ENCODE data around the gene MYORG. TPM values are rescaled to one million over a fixed set of nuclear protein-coding genes. Genes with fewer than 3 reads are reported as not detected.

The MYORG gene
- total RNA-seq, 1 experiment from 2014 or later, result 0.37 TPM

DNA sequence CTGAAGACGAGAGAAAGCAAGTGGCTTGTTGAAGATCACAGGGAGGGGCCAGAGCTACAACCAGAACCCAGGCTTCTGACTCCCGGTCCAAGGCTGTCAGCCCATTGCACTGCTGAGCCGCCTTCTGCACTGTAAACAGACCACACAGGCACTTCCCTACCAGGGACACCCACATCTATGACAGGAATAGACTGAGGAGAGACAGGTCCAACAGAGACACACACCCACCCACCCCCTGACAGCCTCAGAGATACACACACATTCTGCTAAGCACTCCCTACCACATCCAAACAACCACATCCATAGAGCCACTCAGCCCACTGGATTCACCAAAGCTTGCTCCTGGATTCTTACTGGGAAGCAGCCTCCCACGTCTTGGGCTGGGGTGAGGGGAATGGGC is 23.0 kb upstream of the MYORG start:
- Histone ChIP-seq H3K4me3 (no peak overlapping the region), H3K36me3 (peaks cover 8% of the 10 kb centered on the region), H3K27me3 (replicated peaks) (no peaks in the 10 kb centered on the region), H3K9me3 (replicated peaks) (no peaks in the 10 kb centered on the region), H3K27ac (no peak overlapping the region), H3K4me1 (replicated peaks) (no peaks in the 10 kb centered on the region)
- DNase-seq (ENCODE audit: low read depth in 1 of 2, low spot score in 2 of 2), result no peak

DNA sequence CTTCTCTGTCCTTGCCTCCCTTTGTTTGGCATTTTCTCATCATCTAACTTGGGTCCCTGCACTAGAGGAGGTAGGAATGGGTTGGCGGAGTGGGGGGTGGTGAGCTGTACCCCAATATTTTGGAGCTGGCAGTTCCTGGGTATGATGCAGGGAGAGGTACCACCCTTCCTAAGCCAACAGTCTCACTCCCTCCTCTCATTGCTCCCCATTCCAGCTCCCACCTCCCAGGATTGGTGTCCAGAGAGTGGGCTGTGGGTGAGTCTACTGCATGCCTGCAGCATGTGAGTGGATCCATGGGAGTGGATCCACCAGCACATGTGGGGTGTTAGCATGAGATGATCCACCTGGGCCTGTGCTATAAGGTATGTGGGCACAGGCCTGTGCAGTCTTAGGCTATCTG is 22.2 kb upstream of the MYORG start:
- DNase-seq (ENCODE audit: low read depth in 1 of 2, low spot score in 2 of 2), result no peak
- no peaks in the 10 kb centered on the region for H3K9me3 ChIP-seq (replicated peaks)
- H3K27ac ChIP-seq, result no peak overlapping the region

DNA sequence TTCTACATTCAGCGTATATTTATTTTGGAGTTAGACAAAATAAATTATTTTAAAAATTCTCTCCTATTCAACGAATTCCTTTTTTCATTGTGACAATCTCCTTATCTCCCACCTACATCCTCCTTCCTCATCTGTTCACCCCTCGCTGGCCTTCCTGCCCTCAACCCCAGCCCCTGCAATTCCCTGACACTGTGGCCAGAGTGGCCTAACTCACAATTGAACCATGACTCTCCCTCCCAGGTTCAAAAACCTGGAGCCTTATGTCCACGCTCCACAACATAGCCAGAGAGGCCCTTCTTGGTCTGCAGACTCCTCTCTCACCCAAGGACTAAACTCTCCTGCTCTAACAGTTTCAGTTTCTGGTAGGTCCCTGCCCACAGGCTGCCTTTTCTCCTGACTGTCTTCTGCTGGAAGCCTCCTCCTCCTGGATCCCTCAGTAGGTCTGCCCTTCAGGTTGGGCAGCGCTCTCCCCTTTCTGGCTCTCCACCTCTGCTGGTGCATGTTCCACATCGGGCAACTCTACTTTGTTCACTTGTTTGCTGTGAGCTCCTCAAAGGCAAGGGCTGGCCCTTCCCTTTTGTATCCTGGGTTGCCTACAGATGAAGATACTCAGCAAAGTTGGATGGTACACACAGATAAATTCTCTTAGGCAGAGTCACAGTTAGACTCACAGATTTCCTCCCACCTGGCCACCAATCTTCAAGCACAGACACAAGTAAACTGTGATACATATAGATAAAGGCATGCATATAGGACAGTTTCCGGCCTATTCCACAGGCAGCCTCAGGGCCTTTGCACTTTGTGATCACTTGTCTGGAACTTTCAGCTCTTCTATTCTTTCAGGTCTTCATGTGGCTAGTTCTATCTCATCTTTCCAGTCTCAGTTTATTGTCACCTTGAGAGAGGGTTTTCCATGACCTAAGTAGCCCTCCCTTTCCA is 19.8 kb upstream of the MYORG start:
- H3K27ac ChIP-seq, result no peak overlapping the region
- no peak for DNase-seq (ENCODE audit: low read depth in 1 of 2, low spot score in 2 of 2)
- H3K36me3 ChIP-seq, result no peaks in the 10 kb centered on the region
- no peaks in the 10 kb centered on the region for H3K9me3 ChIP-seq (replicated peaks)
- H3K4me3 ChIP-seq, result no peak overlapping the region
- no peaks in the 10 kb centered on the region for H3K27me3 ChIP-seq (replicated peaks)
- no peaks in the 10 kb centered on the region for H3K4me1 ChIP-seq (replicated peaks)

More for the DNA sequence above, 22.2 kb upstream of the MYORG start:
- H3K36me3 ChIP-seq, result peaks cover 8% of the 10 kb centered on the region
- no peaks in the 10 kb centered on the region for H3K4me1 ChIP-seq (replicated peaks)
- no peak overlapping the region for H3K4me3 ChIP-seq
- no peaks in the 10 kb centered on the region for H3K27me3 ChIP-seq (replicated peaks)

DNA sequence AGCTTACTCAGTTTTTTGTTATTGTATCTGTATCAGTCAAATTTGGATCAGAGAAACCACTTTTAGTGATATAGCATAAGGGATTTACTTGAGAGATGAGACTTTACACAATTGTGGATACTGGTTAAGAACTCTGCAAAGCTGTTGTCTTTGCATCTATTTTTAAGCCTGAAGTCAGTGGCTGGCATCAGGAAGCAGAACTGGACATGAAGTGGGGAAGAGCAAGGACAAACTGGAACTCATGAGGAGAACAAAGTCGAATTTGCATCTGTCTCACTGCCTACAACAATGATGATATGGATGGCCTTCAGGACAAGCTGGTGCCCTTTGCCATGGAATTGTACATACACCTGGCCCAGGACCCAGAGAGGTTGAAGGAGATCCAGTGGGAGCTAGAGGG is 15.8 kb upstream of the MYORG start:
- H3K36me3 ChIP-seq, result no peaks in the 10 kb centered on the region
- H3K4me3 ChIP-seq, result no peak overlapping the region
- H3K27ac ChIP-seq, result no peak overlapping the region
- no peaks in the 10 kb centered on the region for H3K9me3 ChIP-seq (replicated peaks)
- H3K27me3 ChIP-seq (replicated peaks), result no peaks in the 10 kb centered on the region
- no peaks in the 10 kb centered on the region for H3K4me1 ChIP-seq (replicated peaks)
- no peak for DNase-seq (ENCODE audit: low read depth in 1 of 2, low spot score in 2 of 2)

DNA sequence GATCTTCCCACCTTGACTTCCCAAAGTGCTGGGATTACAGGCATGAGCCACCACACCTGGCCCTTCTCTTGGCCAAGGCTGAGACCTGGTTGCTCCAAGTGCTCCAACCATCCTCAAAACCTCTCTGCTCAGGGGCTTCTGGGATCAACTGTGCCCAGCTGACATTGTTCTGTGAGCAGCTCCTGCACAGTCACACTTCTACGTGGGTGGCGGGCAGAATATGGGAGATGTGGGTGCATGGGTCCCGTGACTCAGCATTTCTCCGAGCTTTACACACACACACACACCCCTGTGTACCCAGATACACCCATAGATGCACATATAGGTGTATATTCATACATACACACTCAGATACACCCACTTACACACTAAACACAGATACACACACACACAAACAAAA is 10.5 kb upstream of the MYORG start:
- no peaks in the 10 kb centered on the region for H3K4me1 ChIP-seq (replicated peaks)
- DNase-seq (ENCODE audit: low read depth in 1 of 2, low spot score in 2 of 2), result no peak

DNA sequence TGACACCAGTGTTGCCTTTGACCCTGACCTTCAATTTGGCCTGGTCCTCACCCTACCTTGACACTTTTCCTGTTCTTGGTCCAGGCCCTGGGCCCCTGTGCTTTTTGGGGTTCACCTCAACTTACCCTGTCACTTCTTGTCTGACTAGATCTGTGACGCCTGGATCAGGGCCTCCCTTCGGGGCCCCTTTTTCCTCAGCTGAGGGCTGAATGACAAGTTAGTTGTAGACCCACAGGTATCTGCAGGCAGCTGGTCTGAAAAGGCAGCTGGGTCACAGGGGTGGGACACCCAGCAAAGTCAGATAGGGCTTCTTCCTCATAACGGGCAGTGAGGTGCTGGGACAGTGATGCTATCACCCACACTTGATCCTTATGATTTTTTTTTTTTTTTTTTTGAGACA is 10.0 kb upstream of the MYORG start:
- H3K36me3 ChIP-seq, result no peaks in the 10 kb centered on the region
- H3K27me3 ChIP-seq (replicated peaks), result no peaks in the 10 kb centered on the region
- DNase-seq (ENCODE audit: low read depth in 1 of 2, low spot score in 2 of 2), result no peak
- H3K27ac ChIP-seq, result no peak overlapping the region
- H3K4me1 ChIP-seq (replicated peaks), result no peaks in the 10 kb centered on the region
- H3K4me3 ChIP-seq, result no peak overlapping the region
- H3K9me3 ChIP-seq (replicated peaks), result no peaks in the 10 kb centered on the region

More for the DNA sequence above, 10.5 kb upstream of the MYORG start:
- no peaks in the 10 kb centered on the region for H3K27me3 ChIP-seq (replicated peaks)
- H3K9me3 ChIP-seq (replicated peaks), result no peaks in the 10 kb centered on the region
- H3K27ac ChIP-seq, result no peak overlapping the region
- H3K36me3 ChIP-seq, result no peaks in the 10 kb centered on the region
- H3K4me3 ChIP-seq, result no peak overlapping the region

DNA sequence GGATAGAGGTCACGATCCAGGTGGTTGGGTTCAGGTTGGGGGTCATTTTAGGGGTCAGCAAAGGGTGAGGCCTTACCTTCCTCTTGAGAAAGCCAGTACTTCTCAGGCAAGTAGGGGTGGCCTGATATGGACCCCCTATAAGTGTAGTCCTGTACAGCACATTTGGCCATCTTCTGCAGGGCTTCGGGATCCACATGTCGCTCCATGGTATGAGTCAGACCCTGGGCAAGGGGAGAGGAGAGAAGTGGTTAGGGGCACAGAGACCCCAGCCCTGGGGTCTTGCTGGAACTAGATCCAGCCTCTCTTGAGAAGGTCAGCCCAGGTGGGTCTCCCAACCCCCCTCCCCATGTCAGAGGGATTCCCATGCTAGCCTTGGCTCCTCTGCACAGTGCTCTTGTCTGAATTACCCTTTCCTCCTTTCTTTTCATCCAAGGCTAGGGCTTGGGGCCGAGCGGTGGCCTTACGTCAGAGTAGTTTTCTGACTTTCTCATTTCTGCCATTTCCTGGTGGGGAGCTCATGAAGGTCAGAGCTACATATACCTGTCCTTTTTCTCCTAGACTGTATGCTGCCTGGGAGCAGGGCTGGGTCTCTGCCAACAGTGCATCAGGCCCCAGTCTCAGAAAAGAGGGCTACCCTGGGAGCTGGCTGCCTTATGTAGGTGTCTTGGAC is 9.0 kb upstream of the MYORG start:
- no peak for DNase-seq (ENCODE audit: low read depth in 1 of 2, low spot score in 2 of 2)
- Histone ChIP-seq H3K27ac (no peak overlapping the region), H3K4me3 (no peak overlapping the region), H3K27me3 (replicated peaks) (no peaks in the 10 kb centered on the region), H3K9me3 (replicated peaks) (no peaks in the 10 kb centered on the region), H3K36me3 (no peaks in the 10 kb centered on the region), H3K4me1 (replicated peaks) (no peaks in the 10 kb centered on the region)

DNA sequence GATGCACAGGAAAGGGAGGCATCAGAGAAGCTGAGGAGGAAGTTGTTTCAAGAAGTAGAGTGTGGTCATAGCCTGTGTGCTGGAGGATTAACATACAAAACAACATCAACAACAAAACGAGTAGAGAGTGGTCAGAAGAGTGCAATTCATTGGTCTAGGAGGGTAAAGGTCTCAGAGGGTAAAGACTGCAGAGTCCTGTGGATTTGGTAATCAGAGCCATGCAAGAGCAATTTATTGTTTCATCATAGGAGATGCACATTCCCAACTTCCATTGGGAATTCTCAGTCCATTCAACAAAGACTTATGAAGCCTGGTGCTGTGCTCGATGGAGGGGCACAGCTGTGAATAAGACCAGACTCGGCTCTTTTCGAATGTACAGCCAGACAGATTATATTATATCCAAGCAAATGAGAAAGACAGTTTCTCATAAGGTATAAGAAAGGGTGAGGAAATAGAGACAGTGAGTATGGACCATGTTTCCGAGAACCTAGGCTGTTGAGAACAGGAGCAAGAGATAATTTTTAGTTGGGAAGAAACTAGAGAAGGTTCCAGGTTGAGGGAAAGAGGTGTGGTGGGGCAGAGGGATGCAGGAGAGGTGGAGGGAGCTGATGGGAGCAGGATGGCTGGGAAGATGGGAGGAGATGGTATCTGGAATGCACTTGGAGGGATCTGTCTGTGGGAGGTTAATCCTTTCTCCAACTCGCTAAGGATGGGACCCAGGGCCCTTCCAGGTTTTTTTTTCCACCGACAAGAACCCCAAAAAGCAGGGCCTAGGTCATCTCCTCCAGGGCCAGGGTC is 7.9 kb upstream of the MYORG start:
- no peaks in the 10 kb centered on the region for H3K36me3 ChIP-seq
- no peak overlapping the region for H3K4me3 ChIP-seq
- no peaks in the 10 kb centered on the region for H3K9me3 ChIP-seq (replicated peaks)
- DNase-seq (ENCODE audit: low read depth in 1 of 2, low spot score in 2 of 2), result no peak
- H3K4me1 ChIP-seq (replicated peaks), result 0 out of 2 replicates have a peak, but pooled peaks cover 2% of the 10 kb centered on the region
- H3K27me3 ChIP-seq (replicated peaks), result no peaks in the 10 kb centered on the region
- H3K27ac ChIP-seq, result no peak overlapping the region

DNA sequence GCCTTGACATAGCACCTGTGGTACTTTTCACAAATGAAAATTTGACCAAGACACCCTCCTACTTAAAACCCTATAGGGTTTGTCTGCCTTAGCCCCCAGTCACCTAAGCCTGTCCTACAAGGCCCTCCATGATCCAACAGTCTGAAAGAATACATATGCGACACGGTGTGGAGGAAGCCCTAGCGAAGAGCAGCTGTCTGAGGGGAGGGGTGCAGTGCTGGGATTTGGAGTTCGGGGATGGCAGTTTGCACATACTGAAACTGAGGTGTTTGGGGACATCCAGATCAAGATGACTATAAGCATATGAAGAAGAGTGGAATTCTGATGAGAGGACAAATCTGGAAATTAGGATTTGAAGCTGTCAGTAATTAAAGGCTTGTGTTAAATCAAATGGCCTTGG is 7.2 kb upstream of the MYORG start:
- Histone ChIP-seq H3K36me3 (no peaks in the 10 kb centered on the region), H3K9me3 (replicated peaks) (no peaks in the 10 kb centered on the region), H3K27me3 (replicated peaks) (no peaks in the 10 kb centered on the region), H3K4me3 (no peak overlapping the region), H3K4me1 (replicated peaks) (0 out of 2 replicates have a peak, but pooled peaks cover 2% of the 10 kb centered on the region), H3K27ac (no peak overlapping the region)
- no peak for DNase-seq (ENCODE audit: low read depth in 1 of 2, low spot score in 2 of 2)

DNA sequence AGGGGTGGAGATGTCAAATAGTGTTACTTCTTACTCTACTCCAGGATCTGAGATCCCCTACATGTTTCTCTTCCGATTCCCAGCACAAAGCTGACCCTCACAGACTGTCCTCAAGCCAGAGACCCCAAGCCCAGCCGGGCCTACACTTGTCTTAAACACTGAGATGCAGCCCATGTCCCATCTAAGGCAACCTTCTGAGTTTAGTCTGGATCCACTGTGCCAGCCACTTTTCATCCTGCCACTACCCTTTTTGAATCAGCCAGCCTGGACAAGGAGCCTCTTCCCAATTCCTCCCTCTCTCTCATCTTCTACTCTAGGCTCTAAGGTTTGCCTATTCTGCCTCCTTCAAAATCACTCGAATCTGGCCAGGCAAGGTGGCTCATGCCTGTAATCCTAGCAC is 6.2 kb upstream of the MYORG start:
- Histone ChIP-seq H3K36me3 (no peaks in the 10 kb centered on the region), H3K27me3 (replicated peaks) (no peaks in the 10 kb centered on the region), H3K4me1 (replicated peaks) (0 out of 2 replicates have a peak, but pooled peaks cover 2% of the 10 kb centered on the region), H3K27ac (no peak overlapping the region), H3K4me3 (no peak overlapping the region), H3K9me3 (replicated peaks) (no peaks in the 10 kb centered on the region)
- no peak for DNase-seq (ENCODE audit: low read depth in 1 of 2, low spot score in 2 of 2)

DNA sequence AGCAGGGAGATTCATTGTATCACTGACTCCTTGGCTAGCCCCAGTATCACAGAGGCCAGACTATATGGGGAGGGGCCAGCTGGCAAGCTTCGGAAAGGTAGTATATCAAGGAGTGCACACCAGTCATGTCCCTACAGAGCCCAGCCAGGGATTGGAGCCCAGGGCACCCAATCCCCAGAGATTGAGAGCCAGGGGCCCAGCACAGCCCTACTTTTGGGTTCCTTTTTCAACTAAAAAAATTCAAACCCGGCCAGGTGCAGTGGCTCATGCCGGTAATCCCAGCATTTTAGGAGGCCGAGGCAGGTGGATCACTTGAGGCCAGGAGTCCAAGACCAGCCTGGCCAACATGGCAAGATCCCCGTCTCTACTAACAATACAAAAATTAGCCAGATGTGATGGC is 5.4 kb upstream of the MYORG start:
- Histone ChIP-seq H3K27me3 (replicated peaks) (no peaks in the 10 kb centered on the region), H3K4me3 (no peak overlapping the region)

DNA sequence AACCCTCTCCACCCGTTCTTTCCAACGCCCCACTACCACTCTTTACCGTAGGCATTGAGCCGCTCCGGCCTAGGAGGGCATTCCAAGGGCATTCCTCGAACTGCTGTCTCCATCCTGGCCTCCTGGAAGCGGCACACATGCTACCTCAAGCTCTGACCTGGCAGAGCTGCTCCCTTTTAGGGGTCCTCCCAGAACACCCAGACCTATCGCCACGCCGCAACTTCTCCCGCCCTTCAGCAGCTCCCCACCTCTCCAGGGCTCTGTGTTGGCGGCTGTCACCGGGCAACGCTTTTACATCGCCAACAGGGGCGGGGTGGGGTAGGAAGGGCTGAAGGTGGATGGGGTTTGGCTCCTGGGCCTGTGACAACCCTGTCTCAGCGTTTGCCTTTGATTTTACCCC is 4.6 kb upstream of the MYORG start:
- H3K27me3 ChIP-seq (replicated peaks), result no peaks in the 10 kb centered on the region
- H3K9me3 ChIP-seq (replicated peaks), result no peaks in the 10 kb centered on the region
- H3K4me3 ChIP-seq, result no peak overlapping the region
- no peaks in the 10 kb centered on the region for H3K36me3 ChIP-seq
- 0 out of 2 replicates have a peak, but pooled peaks cover 3% of the 10 kb centered on the region for H3K4me1 ChIP-seq (replicated peaks)
- no peak overlapping the region for H3K27ac ChIP-seq
- DNase-seq (ENCODE audit: low read depth in 1 of 2, low spot score in 2 of 2), result no peak

More for the DNA sequence above, 5.4 kb upstream of the MYORG start:
- no peak for DNase-seq (ENCODE audit: low read depth in 1 of 2, low spot score in 2 of 2)
- no peak overlapping the region for H3K27ac ChIP-seq
- H3K4me1 ChIP-seq (replicated peaks), result 0 out of 2 replicates have a peak, but pooled peaks cover 2% of the 10 kb centered on the region
- no peaks in the 10 kb centered on the region for H3K9me3 ChIP-seq (replicated peaks)
- H3K36me3 ChIP-seq, result no peaks in the 10 kb centered on the region

DNA sequence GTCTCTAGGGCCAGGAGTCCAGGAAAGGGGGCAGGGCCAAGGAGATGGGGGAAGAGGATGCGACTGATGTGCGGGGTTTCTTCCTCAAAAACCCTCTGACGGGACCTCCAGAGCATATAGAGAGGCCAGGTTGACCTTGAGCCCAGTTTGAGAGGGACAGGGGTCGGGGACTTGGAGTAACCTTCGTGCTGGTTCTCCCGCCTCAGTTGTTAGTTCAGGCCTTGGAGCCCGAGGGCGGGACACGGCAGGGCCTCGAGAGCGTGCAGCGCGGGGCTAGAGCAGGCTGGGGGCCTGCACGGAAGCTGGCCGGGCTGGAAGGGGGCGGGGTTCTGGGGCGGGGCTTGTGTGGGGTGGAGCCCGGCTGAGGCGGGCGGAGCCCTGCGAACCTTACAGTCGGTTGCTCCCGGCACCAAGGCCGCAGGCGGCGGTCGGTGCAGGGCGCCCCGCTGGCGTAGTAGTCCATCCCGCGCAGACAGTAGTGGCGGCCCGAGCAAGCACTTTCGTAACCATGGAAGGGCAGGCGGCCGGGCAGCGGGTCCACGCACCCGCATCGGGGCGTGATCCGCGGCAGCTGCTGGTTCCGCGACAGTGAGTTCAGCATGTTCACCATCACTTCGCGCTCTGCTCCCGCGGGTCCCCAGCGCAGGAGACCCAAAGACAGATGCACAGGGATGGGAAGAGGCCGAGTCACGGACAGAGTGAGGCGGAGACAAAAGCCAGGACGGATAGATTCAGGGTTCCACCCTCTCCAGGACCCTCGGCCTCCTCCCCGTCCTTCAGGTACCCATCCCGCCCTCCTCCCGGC is 4.0 kb upstream of the MYORG start:
- H3K4me1 ChIP-seq (replicated peaks), result 0 out of 2 replicates have a peak, but pooled peaks cover 7% of the 10 kb centered on the region
- no peak overlapping the region for H3K27ac ChIP-seq
- H3K4me3 ChIP-seq, result peak overlapping the region; percentile 26
- no peaks in the 10 kb centered on the region for H3K36me3 ChIP-seq
- no peaks in the 10 kb centered on the region for H3K9me3 ChIP-seq (replicated peaks)
- peak; percentile 19 to 52 for DNase-seq (ENCODE audit: low read depth in 1 of 2, low spot score in 2 of 2)
- no peaks in the 10 kb centered on the region for H3K27me3 ChIP-seq (replicated peaks)

Data from SJSA1 (cell line).